Lower leg skin (tissue), 4 donors: ENCODE results near the gene PXYLP1. TPM values are rescaled to one million over a fixed set of nuclear protein-coding genes. Genes with fewer than 3 reads are reported as not detected.
A peak's percentile ranks its signal among the peaks of the same experiment; 100 is the strongest.
"Not testable (repeated sequence)": the region's sequence is repeated elsewhere in the genome, so short reads cannot be mapped to it uniquely, and the experiment has no call there.

Experiments
- DNase-seq, 2 donors: peaks; one replicate each; pipeline ENCODE4 v3.0.0-alpha.2; 2019; ENCODE audit warnings: low spot score in 2 of 2
- H3K4me3 ChIP-seq: fragments of 200-600 bp; sonication (generic); 2 replicates; pipeline ENCODE4 v1.5.1; 2017; ENCODE audit warnings: mild to moderate bottlenecking, low read depth; ENCODE audit not compliant: poor library complexity, severe bottlenecking
- CTCF ChIP-seq, 3 donors: fragments of 450-650 bp; IDR thresholded peaks; one replicate each; pipeline ENCODE4 v1.5.1; 2016; ENCODE audit warnings: antibody characterized with exemption in 3 of 3, mild to moderate bottlenecking in 3 of 3, moderate library complexity in 2 of 3
- POLR2A ChIP-seq, 2 donors: fragments of 450-650 bp; IDR thresholded peaks; one replicate each; pipeline ENCODE4 v1.6.1; 2016 to 2017; ENCODE audit warnings: antibody characterized with exemption in 2 of 2, mild to moderate bottlenecking in 1 of 2, moderate library complexity in 1 of 2
- WGBS, 2 donors: methylation state at CpG; one replicate each; pipeline ENCODE4 v1.1.5; 2018; 5-methylcytosine and 5-hydroxymethylcytosine counted together
- intact Hi-C: fragments of 100-400 bp; cut with DNase I; formaldehyde crosslinking; loops from one replicate; pipeline ENCODE4 v1.15.0; 2023; ENCODE audit warnings: low total_unique reads
- total RNA-seq, 4 donors: library from RNA; depleted of rRNA; stranded (reverse); fragments of >200 nt; gene quantifications; one replicate each; pipeline ENCODE4 v1.1.0, GENCODE V29; 2016

PXYLP1 gene
- total RNA-seq, 4 donors from 2014 or later, result 8.8 to 14.5 (median 10.2) TPM

GRCh38 chr3:141294301-141294700 lies 62.7 kb downstream of the PXYLP1 start:
- WGBS, 2 donors, result 26% methylated on average over 3 of the region's 3 CpGs
- H3K4me3 ChIP-seq, result no peak overlapping the region
- TF ChIP-seq POLR2A (IDR thresholded peaks at IDR 0.05) (no peak), CTCF (IDR thresholded peaks at IDR 0.05) (no peak)
- no peak for DNase-seq
- intact Hi-C loops, result no loop called here

GRCh38 chr3:141294848-141295247 lies 63.2 kb downstream of the PXYLP1 start:
- DNase-seq, result no peak
- no peak overlapping the region for H3K4me3 ChIP-seq
- TF ChIP-seq CTCF (IDR thresholded peaks at IDR 0.05), result no peak
- no peak for TF ChIP-seq POLR2A (IDR thresholded peaks at IDR 0.05)
- 35 to 45% methylated on average over 2 of the region's 2 CpGs for WGBS, 2 donors
- intact Hi-C loops, result no loop called here

GRCh38 chr3:141300426-141300825 lies 68.8 kb downstream of the PXYLP1 start:
- WGBS, 2 donors, result 96 to 97% methylated on average over 7 of the region's 7 CpGs
- not testable (repeated sequence) for DNase-seq, H3K4me3 ChIP-seq
- intact Hi-C loops, result loop anchor here (10.0 kb wide), 1 partner anchor 264 kb away; no protein-coding TSS in a partner anchor

- intact Hi-C loops, result loop anchor here (10.0 kb wide), 1 partner anchor 262 kb away; no protein-coding TSS in a partner anchor
- WGBS, 2 donors, result 28 to 29% methylated on average over 7 of the region's 7 CpGs
- peak in 1 of 2 donors; percentile 90 for DNase-seq
- TF ChIP-seq CTCF (IDR thresholded peaks at IDR 0.05), result no peak
- no peak for TF ChIP-seq POLR2A (IDR thresholded peaks at IDR 0.05)
- no peak overlapping the region for H3K4me3 ChIP-seq
Observed at GRCh38 chr3:141302364-141303141, 70.9 kb downstream of the PXYLP1 start.

- 66 to 72% methylated on average over 13 of the region's 13 CpGs for WGBS, 2 donors
- TF ChIP-seq CTCF (IDR thresholded peaks at IDR 0.05) (no peak), POLR2A (IDR thresholded peaks at IDR 0.05) (no peak)
- DNase-seq, result peak; percentile 57 to 73
- intact Hi-C loops, result loop anchor here (10.0 kb wide), 1 partner anchor 261 kb away; no protein-coding TSS in a partner anchor
- H3K4me3 ChIP-seq, result no peak overlapping the region
Observed at GRCh38 chr3:141303481-141304223, 72.0 kb downstream of the PXYLP1 start.

DNA sequence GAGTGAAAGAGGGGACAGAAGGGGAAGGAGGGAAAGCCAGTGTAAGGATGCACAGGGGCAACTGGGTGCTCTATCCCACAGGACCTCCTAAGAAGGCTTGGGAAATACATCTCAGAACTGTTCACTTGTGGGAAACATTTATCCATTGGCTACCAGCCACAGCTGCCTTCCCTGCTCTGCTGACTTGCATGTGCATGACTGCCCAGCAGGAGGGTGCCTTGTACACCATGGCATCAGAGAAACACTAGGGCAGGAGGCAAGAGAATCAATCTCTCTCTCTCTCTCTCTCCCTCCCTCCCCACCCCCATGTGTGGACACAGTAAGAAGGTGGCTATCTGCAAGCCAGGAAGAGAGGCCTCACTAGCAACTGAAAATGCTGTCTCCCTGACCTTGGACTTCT lies 73.8 kb downstream of the PXYLP1 start:
- DNase-seq, result no peak
- intact Hi-C loops, result loop anchor here (5.0 to 10.0 kb wide), 2 partner anchors 259 to 992 kb away; no protein-coding TSS in a partner anchor
- H3K4me3 ChIP-seq, result no peak overlapping the region
- TF ChIP-seq POLR2A (IDR thresholded peaks at IDR 0.05), result no peak
- no peak for TF ChIP-seq CTCF (IDR thresholded peaks at IDR 0.05)
